Skeletal muscle satellite cell (primary cell): ENCODE measurements around the gene PRKAG2.
"Not testable (repeated sequence)": the region's sequence is repeated elsewhere in the genome, so short reads cannot be mapped to it uniquely, and the experiment has no call there.

Experiments
- H3K27me3 ChIP-seq: 2 replicates; pipeline ENCODE4 v1.7.0; 2013; ENCODE audit warnings: low read length; ENCODE audit not compliant: control insufficient read depth, insufficient read depth
- H3K36me3 ChIP-seq: 2 replicates; pipeline ENCODE4 v1.7.0; 2013; ENCODE audit warnings: mild to moderate bottlenecking, control low read depth, low read length; ENCODE audit not compliant: insufficient read depth
- H3K4me1 ChIP-seq: 2 replicates; pipeline ENCODE4 v1.7.0; 2013; ENCODE audit warnings: low read length; ENCODE audit not compliant: control insufficient read depth, insufficient read depth
- H3K4me2 ChIP-seq: 2 replicates; pipeline ENCODE4 v1.7.0; 2013; ENCODE audit warnings: mild to moderate bottlenecking, low read length
- H3K4me3 ChIP-seq: 2 replicates; pipeline ENCODE4 v1.7.0; 2013; ENCODE audit warnings: low read length
- H3K9ac ChIP-seq: 2 replicates; pipeline ENCODE4 v1.7.0; 2013; ENCODE audit warnings: mild to moderate bottlenecking, low read depth, low read length, moderate library complexity
- H3K9me3 ChIP-seq: replicated peaks from 2 replicates; pipeline ENCODE4 v1.7.0; 2013; ENCODE audit warnings: mild to moderate bottlenecking, control low read depth, low read length

Gene PRKAG2

DNA sequence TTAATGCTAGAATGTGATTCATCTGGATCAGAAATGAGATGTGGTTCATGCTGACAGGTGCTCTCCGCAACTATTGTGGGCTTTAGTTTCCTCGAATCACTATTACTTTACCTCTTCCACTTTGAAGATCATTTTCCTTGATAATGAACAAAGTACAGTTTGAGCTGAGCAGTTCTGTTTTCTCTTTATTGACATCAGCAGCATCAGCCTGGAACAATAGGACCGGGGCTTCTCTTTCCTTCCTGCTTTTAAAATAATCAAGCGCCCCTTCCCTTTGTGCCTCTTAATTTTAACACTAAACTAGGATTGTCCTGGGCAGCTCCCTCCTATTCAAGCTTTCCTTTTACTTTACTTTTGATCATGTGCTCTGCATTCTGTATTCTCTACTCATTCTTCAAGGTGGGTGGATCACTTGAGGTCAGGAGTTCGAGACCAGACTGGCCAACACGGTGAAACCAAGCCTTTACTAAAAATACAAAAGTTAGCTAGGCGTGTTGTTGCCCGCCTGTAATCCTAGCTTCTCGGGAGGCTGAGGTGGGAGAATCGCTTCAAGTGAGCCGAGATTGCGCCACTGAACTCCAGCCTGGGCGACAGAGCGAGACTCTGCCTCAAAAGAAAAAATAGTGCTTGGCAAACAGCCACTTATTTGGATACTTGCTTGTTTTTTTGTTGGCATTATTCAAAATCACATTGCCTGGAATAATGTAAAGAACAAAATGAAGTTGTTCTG lies 290.2 kb downstream of the PRKAG2 start:
- Histone ChIP-seq H3K4me2 (no peak overlapping the region), H3K9me3 (no peaks in the 10 kb centered on the region), H3K9ac (no peak overlapping the region)

DNA sequence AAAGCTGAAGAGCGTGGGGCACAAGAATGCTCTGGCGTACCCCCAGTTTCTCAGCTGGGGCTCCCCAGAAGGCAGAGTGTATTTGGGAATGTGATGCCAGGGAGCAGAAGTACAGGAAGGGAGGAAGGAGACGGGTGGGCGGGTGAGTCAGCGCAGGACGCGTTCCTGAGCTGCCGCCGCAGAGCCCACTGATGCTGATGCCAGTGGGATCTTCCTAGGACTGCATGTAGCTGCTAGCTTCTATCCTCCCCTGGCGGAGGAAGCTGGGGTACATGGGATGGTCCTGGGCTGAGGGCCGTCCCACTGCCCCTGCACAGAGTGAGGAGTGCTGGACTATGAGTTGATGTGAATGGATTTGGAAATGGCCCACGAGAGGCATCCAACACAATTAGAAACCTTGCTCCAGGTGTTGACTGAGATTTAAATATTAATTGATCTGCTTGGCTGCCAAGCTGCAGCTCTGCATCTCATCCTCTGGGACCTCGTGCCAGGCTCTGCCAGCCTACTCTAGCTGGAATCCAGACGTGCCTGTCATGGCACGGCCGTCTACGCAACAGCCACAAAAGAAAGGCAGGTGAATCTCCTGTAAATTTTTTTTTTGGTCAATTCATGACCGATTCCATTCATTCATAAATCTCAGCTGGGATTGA lies 291.0 kb downstream of the PRKAG2 start:
- Histone ChIP-seq H3K4me2 (no peak overlapping the region), H3K27me3 (no peaks in the 10 kb centered on the region), H3K4me1 (peaks cover 9% of the 10 kb centered on the region), H3K9ac (no peak overlapping the region), H3K4me3 (no peak overlapping the region), H3K9me3 (no peaks in the 10 kb centered on the region), H3K36me3 (no peaks in the 10 kb centered on the region)

More for the DNA sequence above, 290.2 kb downstream of the PRKAG2 start:
- Histone ChIP-seq H3K4me1 (peaks cover 9% of the 10 kb centered on the region), H3K27me3 (no peaks in the 10 kb centered on the region), H3K36me3 (no peaks in the 10 kb centered on the region), H3K4me3 (no peak overlapping the region)

DNA sequence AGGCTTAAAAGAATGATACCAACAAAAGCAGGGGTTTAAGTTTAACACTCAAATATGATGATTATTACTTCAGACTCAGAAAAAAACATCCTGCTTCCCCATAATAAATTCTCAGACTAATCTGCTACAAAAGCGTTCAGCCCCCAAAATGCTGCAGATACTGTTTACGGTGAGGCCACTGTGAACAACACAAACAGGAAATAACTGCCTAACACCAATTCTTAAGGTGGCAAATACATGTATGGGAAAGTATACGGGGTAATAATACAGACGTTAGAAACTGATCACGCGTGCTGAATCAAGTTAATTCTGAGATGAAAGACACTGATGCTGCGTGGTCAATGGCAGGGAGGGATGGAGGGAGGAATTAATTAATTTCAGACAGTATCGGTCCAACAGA lies 295.2 kb downstream of the PRKAG2 start:
- H3K9ac ChIP-seq, result no peak overlapping the region
- H3K4me3 ChIP-seq, result no peak overlapping the region
- H3K9me3 ChIP-seq, result no peaks in the 10 kb centered on the region
- H3K4me1 ChIP-seq, result peaks cover 9% of the 10 kb centered on the region
- no peaks in the 10 kb centered on the region for H3K27me3 ChIP-seq
- no peaks in the 10 kb centered on the region for H3K36me3 ChIP-seq
- no peak overlapping the region for H3K4me2 ChIP-seq

DNA sequence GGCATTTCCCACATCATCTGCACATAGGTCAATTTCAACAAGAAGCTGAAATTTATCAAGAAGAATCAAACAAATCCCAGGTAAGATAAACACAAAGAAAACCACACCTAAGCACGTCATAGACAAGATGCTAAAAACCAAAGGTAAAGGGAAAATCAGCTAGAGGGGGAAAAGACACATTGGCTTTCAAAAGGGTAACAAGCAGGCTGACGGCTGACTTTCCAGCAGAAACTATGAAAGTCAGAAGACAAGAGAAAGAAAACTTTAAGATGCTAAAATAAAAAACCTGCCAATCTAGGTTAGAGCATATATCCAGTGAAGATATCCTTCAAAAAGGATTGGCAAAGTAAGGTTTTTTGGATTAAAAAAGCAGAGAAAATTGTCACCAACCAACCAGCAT lies 297.3 kb downstream of the PRKAG2 start:
- Histone ChIP-seq H3K4me3 (no peak overlapping the region), H3K27me3 (no peaks in the 10 kb centered on the region), H3K36me3 (no peaks in the 10 kb centered on the region), H3K9ac (no peak overlapping the region), H3K4me1 (no peaks in the 10 kb centered on the region), H3K4me2 (no peak overlapping the region), H3K9me3 (no peaks in the 10 kb centered on the region)

DNA sequence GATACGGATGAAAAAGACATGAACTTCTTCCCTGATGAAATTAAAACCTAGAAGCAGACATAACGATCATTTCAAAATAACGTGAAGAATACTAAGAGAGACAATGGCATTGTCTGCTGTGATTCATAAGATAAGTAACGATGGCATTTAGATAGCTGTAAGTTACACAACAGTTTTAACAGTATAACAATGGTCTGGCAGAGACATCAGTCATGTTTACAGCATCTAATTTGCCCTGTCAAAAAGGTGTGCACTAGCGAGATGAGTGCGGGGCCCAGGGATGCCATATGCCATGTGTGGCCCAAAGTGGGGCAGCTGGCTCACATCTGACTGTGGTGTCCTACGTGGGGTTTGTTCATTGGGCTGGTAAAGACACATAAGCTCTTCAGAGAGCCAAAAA lies 301.5 kb downstream of the PRKAG2 start:
- H3K4me2 ChIP-seq, result no peak overlapping the region
- no peak overlapping the region for H3K9ac ChIP-seq
- no peaks in the 10 kb centered on the region for H3K27me3 ChIP-seq
- H3K36me3 ChIP-seq, result peaks cover 3% of the 10 kb centered on the region
- no peaks in the 10 kb centered on the region for H3K9me3 ChIP-seq
- H3K4me3 ChIP-seq, result no peak overlapping the region
- H3K4me1 ChIP-seq, result no peaks in the 10 kb centered on the region

DNA sequence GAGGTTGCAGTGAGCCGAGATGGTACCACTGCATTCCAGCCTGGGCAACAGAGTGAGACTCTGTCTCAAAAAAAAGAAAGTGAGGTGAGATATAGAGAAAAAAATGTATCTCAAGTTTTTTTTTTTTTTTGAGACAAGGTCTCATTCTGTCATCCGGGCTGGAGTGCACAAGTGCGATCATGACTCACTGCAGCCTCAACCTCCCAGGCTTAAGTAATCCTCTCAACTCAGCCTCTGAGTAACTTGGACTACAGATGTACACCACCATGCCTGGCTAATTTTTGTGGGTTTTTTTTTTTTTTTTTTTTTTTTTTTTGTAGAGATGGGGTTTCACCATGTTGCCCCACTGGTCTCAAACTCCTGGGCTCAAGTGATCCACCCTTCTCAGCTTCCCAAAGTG lies 303.9 kb downstream of the PRKAG2 start:
- not testable (repeated sequence) for H3K4me1 ChIP-seq, H3K36me3 ChIP-seq, H3K9ac ChIP-seq, H3K4me3 ChIP-seq, H3K9me3 ChIP-seq, H3K27me3 ChIP-seq, H3K4me2 ChIP-seq

DNA sequence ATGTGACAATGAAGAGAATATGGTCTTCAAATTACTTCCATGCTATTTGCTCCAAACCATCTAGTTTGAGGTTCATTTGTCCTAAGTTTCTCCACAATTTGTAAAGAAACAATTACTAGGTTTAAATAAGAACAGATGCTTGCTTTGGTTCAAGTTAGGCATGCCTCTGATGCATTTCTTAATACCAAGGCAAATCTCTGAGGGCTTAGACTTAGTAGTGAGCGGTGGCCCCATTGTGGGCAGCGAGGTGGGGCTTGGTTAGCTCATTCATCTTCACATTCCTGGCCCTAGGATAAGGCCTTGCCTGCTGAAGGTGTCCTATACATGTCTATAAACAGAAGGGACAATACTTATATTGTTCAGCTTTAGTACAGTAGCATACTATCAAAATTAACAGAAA lies 304.8 kb downstream of the PRKAG2 start:
- H3K4me1 ChIP-seq, result no peaks in the 10 kb centered on the region
- H3K9ac ChIP-seq, result no peak overlapping the region
- H3K4me3 ChIP-seq, result no peak overlapping the region
- H3K36me3 ChIP-seq, result peaks cover 3% of the 10 kb centered on the region
- no peak overlapping the region for H3K4me2 ChIP-seq
- no peaks in the 10 kb centered on the region for H3K27me3 ChIP-seq
- H3K9me3 ChIP-seq, result no peaks in the 10 kb centered on the region

DNA sequence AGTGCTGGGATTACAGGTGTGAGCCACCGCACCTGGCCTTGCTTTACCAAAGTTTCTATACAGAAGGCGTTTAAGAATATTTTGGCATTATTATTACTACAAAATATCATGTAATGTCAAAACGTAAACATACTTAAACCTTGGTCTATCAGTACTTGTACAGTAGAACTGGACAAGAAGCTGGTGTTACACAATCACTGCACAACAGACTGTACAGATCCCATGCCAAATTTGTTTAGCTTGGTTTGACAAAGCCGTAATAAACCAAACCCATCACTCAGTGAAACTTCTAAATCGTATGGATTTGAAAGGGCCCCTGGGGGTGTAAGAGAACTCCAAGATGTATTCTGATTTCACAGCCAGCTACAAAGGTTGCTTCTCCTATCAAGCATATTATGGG lies 305.4 kb downstream of the PRKAG2 start:
- Histone ChIP-seq H3K4me3 (no peak overlapping the region), H3K36me3 (peaks cover 3% of the 10 kb centered on the region), H3K9me3 (no peaks in the 10 kb centered on the region), H3K27me3 (no peaks in the 10 kb centered on the region), H3K4me2 (no peak overlapping the region), H3K9ac (no peak overlapping the region), H3K4me1 (no peaks in the 10 kb centered on the region)

DNA sequence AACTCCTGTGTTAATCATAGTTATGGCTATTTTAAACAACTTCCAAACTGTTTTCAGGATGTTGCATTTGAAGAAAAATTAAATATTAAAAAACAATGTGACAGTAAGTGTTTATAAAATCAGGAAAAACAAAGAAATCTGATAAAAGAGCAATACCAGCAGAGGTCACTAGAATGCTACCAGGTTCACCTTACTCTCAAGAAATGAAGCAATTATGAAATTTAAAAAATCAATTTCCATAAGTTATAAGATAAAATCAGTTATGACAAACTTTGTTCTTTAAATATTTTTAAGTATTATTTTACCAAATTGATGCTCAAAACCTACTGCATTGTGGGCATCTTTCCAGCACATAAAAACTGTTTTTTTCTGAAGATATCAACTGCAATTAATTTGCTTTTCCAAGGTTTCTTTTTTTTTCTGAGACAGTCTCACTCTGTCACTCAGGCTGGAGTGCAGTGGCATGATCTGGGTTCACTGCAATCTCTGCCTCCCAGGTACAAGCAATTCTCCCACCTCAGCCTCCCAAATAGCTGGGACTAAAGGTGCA lies 306.5 kb downstream of the PRKAG2 start:
- Histone ChIP-seq H3K27me3 (no peaks in the 10 kb centered on the region), H3K4me2 (no peak overlapping the region), H3K9me3 (no peaks in the 10 kb centered on the region), H3K4me1 (no peaks in the 10 kb centered on the region), H3K4me3 (no peak overlapping the region), H3K36me3 (peaks cover 3% of the 10 kb centered on the region), H3K9ac (no peak overlapping the region)

DNA sequence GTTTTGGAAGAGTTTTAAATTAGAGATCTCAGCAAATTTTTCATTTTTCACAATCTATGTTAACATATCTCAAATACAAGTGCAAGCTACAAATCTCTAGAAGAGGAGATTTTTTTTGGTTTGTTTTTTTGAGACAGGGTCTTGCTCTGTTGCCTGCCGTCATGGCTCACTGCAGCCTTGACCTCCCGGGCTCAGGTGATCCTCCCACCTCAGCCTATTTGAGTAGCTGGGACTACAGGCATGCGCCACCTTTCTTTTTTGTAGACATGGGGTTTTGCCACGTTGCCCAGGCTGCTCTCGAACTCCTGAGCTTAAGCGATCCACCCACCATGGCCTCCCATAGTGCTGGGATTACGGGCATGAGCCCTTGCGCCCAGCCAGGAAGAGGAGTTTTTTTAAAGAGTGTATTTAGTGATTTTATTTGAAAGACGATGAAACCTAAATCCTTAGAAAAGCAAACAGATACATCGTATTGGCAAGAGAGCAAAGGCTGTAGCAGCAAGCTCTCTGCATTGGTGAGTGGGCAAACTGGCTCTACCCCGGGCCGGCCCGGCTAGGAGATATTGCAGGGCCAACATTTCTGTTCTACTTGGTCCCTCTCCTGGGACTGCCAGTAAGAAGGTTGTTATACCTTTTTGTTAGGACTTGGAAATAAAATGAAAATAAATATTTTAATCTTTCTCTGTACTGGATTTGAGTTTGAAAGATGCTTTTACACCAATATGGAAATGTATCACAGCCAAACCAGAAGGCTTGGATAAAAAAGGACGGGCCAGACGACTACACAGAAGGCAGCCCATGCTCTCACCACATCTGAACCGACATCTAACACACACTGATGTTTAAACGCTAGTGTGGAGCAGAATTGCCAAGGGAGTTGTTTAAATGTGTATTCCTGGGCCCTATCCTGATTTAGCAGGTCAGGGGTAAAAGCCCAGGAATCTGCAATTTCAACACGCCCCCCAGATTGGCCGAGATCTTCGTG lies 307.7 kb downstream of the PRKAG2 start:
- H3K4me1 ChIP-seq, result no peaks in the 10 kb centered on the region
- no peak overlapping the region for H3K4me3 ChIP-seq
- H3K9me3 ChIP-seq, result no peaks in the 10 kb centered on the region
- H3K9ac ChIP-seq, result no peak overlapping the region
- no peaks in the 10 kb centered on the region for H3K27me3 ChIP-seq
- H3K36me3 ChIP-seq, result peaks cover 10% of the 10 kb centered on the region
- no peak overlapping the region for H3K4me2 ChIP-seq

DNA sequence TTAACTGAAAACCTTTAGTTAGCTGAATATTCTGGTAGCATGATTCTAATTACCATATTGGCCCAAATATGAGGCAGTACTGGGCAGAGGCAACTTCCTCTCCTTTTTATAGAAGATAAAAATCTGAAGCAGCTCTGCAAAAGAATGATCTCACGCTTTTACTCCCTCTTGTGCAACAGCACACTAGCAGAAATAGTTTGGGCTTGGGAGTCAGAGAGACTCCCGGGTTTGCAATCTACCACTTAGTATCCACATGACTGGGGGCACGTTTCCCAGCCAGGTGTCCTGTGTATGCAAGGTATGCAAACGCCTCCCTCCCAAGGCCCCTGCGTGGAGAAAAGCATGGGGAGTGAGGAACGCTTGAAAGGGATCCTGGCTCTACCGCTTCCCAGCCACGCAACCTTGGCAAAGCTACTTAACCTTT lies 310.0 kb downstream of the PRKAG2 start:
- Histone ChIP-seq H3K4me3 (no peak overlapping the region), H3K9ac (no peak overlapping the region), H3K27me3 (no peaks in the 10 kb centered on the region), H3K36me3 (peaks cover 20% of the 10 kb centered on the region), H3K9me3 (no peaks in the 10 kb centered on the region), H3K4me2 (no peak overlapping the region), H3K4me1 (no peaks in the 10 kb centered on the region)
